ENCODE results near the gene MINDY4. TPM values are rescaled to one million over a fixed set of nuclear protein-coding genes. Genes with fewer than 3 reads are reported as not detected.
A peak's percentile ranks its signal among the peaks of the same experiment; 100 is the strongest.

MINDY4 gene
- total RNA-seq, 1 donor from 2014 or later: 2.0 TPM

- no peak for DNase-seq (ENCODE audit: low read depth)
Measured at GRCh38 chr7:30771880-30772425, 736 bp downstream of the MINDY4 start.

GRCh38 chr7:30772984-30773383 lies 1.8 kb downstream of the MINDY4 start:
- no peak for DNase-seq (ENCODE audit: low read depth)

GRCh38 chr7:30775992-30776391 lies 4.8 kb downstream of the MINDY4 start:
- no peak for DNase-seq (ENCODE audit: low read depth)

GRCh38 chr7:30776971-30777370 lies 5.8 kb downstream of the MINDY4 start:
- DNase-seq (ENCODE audit: low read depth): no peak

GRCh38 chr7:30778255-30779025 lies 7.2 kb downstream of the MINDY4 start:
- DNase-seq (ENCODE audit: low read depth): no peak

- DNase-seq (ENCODE audit: low read depth): no peak
Measured at GRCh38 chr7:30779574-30779973, 8.4 kb downstream of the MINDY4 start.

GRCh38 chr7:30780941-30781340 lies 9.7 kb downstream of the MINDY4 start:
- no peak for DNase-seq (ENCODE audit: low read depth)

- DNase-seq (ENCODE audit: low read depth): no peak
Measured at GRCh38 chr7:30782690-30783089, 11.5 kb downstream of the MINDY4 start.

GRCh38 chr7:30785786-30786185 lies 14.6 kb downstream of the MINDY4 start:
- DNase-seq (ENCODE audit: low read depth): no peak

GRCh38 chr7:30787486-30787885 lies 16.3 kb downstream of the MINDY4 start:
- DNase-seq (ENCODE audit: low read depth): no peak

- no peak for DNase-seq (ENCODE audit: low read depth)
Measured at GRCh38 chr7:30788640-30789333, 17.6 kb downstream of the MINDY4 start.

GRCh38 chr7:30789334-30789711 lies 18.1 kb downstream of the MINDY4 start:
- DNase-seq (ENCODE audit: low read depth): peak; percentile 54

- DNase-seq (ENCODE audit: low read depth): no peak
Measured at GRCh38 chr7:30790356-30790755, 19.1 kb downstream of the MINDY4 start.

- DNase-seq (ENCODE audit: low read depth): no peak
Measured at GRCh38 chr7:30791114-30791513, 19.9 kb downstream of the MINDY4 start.

GRCh38 chr7:30795161-30795948 lies 24.1 kb downstream of the MINDY4 start:
- peak; percentile 81 for DNase-seq (ENCODE audit: low read depth)

- DNase-seq (ENCODE audit: low read depth): no peak
Measured at GRCh38 chr7:30796105-30796869, 25.1 kb downstream of the MINDY4 start.

GRCh38 chr7:30797176-30798040 lies 26.2 kb downstream of the MINDY4 start:
- DNase-seq (ENCODE audit: low read depth): no peak

- peak; percentile 71 for DNase-seq (ENCODE audit: low read depth)
Measured at GRCh38 chr7:30799206-30799975, 28.2 kb downstream of the MINDY4 start.

- no peak for DNase-seq (ENCODE audit: low read depth)
Measured at GRCh38 chr7:30799976-30800661, 28.9 kb downstream of the MINDY4 start.
